Muscle of arm (tissue), 14 donors: ENCODE measurements around the gene FEZ2. TPM values are rescaled to one million over a fixed set of nuclear protein-coding genes. Genes with fewer than 3 reads are reported as not detected.
"Not testable (repeated sequence)": the region's sequence is repeated elsewhere in the genome, so short reads cannot be mapped to it uniquely, and the experiment has no call there.

Experiments used
- DNase-seq: peaks from one replicate; pipeline ENCODE4 v3.0.0-alpha.2; 2013
- long read RNA-seq, 11 donors: transcript quantifications; one replicate each; lab custom pipeline, GENCODE V29; 2026
- polyA plus RNA-seq, 12 donors: library from polyadenylated mRNA; unstranded; fragments of 120-200 nt; gene quantifications; one replicate each; pipeline ENCODE4 v1.2.1, GENCODE V29; 2013; ENCODE audit not compliant: insufficient read length in 12 of 12

The FEZ2 gene, protein sequence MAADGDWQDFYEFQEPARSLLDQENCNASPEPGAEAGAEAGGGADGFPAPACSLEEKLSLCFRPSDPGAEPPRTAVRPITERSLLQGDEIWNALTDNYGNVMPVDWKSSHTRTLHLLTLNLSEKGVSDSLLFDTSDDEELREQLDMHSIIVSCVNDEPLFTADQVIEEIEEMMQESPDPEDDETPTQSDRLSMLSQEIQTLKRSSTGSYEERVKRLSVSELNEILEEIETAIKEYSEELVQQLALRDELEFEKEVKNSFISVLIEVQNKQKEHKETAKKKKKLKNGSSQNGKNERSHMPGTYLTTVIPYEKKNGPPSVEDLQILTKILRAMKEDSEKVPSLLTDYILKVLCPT
- polyA plus RNA-seq: 100 to 1,000 TPM in 7 of 12 donors, 10 to 100 TPM in 4, not detected in 1; 76.7 to 130 (median 104) TPM
- long read RNA-seq, donor 1, full-length matches to known transcripts: 13 of 41 reads
- long read RNA-seq, donor 1, partial matches to known transcripts: 28 of 41 reads
- long read RNA-seq, donor 1, other reads (novel, unspliced or antisense): 0 of 41 reads
- long read RNA-seq, donor 2, full-length matches to known transcripts: 29 of 94 reads
- long read RNA-seq, donor 2, partial matches to known transcripts: 65 of 94 reads
- long read RNA-seq, donor 2, other reads (novel, unspliced or antisense): 0 of 94 reads
- long read RNA-seq, donor 3, full-length matches to known transcripts: 15 of 44 reads
- long read RNA-seq, donor 3, partial matches to known transcripts: 29 of 44 reads
- long read RNA-seq, donor 3, other reads (novel, unspliced or antisense): 0 of 44 reads
- long read RNA-seq, donor 4, full-length matches to known transcripts: 7 of 7 reads
- long read RNA-seq, donor 4, partial matches to known transcripts: 0 of 7 reads
- long read RNA-seq, donor 4, other reads (novel, unspliced or antisense): 0 of 7 reads
- long read RNA-seq, donor 5, full-length matches to known transcripts: 35 of 59 reads
- long read RNA-seq, donor 5, partial matches to known transcripts: 24 of 59 reads
- long read RNA-seq, donor 5, other reads (novel, unspliced or antisense): 0 of 59 reads
- long read RNA-seq, donor 6, partial matches to known transcripts: 7 of 9 reads
- long read RNA-seq, donor 6, other reads (novel, unspliced or antisense): 0 of 9 reads
- long read RNA-seq, donor 7, full-length matches to known transcripts: 13 of 29 reads
- long read RNA-seq, donor 7, partial matches to known transcripts: 16 of 29 reads
- long read RNA-seq, donor 7, other reads (novel, unspliced or antisense): 0 of 29 reads
- long read RNA-seq, donor 8, transcript FEZ2-204 (8 exons, 1,931 nt): major isoform, 21 of 49 reads
- long read RNA-seq, donor 8, partial matches to known transcripts: 22 of 49 reads
- long read RNA-seq, donor 8, other reads (novel, unspliced or antisense): 0 of 49 reads
- long read RNA-seq, donor 9, full-length matches to known transcripts: 22 of 31 reads
- long read RNA-seq, donor 9, partial matches to known transcripts: 9 of 31 reads
- long read RNA-seq, donor 9, other reads (novel, unspliced or antisense): 0 of 31 reads
- long read RNA-seq, donor 10, transcript FEZ2-204 (8 exons, 1,931 nt): major isoform, 16 of 40 reads
- long read RNA-seq, donor 10, partial matches to known transcripts: 20 of 40 reads
- long read RNA-seq, donor 10, other reads (novel, unspliced or antisense): 0 of 40 reads
- long read RNA-seq, donor 11, transcript FEZ2-210 (7 exons, 1,869 nt): minor isoform, 6 of 44 reads
- long read RNA-seq, donor 11, transcript FEZ2-204 (8 exons, 1,931 nt): major isoform, 12 of 44 reads
- long read RNA-seq, donor 11, partial matches to known transcripts: 23 of 44 reads
- long read RNA-seq, donor 11, other reads (novel, unspliced or antisense): 0 of 44 reads

DNA sequence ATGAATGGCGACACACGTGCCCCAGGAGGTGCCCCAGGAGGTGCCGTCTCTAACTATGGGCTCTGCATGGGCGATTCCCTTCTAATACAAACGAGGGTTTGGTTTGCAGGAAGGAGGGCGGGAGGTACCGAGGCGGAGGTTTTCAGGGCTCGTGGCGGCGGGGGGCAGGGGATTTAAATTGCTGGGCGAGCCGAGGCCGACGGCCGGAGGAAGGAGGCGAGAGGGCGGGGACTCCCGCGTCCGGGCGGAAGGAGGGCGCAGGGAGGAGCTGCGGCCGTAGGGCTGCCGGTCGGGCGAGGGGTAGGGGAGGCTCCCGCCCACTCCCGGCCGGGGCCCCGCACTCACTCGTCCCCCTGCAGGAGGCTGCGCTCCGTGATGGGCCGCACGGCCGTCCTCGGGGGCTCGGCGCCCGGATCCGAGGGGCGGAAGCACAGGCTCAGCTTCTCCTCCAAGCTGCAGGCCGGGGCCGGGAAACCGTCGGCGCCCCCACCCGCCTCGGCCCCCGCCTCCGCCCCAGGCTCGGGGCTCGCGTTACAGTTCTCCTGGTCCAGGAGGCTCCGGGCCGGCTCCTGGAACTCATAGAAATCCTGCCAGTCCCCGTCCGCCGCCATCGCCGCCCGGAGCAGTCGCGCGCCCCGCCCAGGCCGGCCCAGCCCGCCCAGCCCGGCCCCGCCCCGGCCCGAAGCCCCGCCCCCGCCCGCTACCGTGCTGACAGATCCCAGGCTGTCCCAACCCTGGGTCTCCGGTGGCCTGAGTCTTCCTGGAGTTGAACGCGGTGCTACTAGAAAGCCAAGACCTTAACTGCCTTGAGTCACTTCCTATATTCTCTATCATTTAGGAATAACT lies at the start of gene FEZ2:
FEZ2 (minus strand) TSS at position 637 of the 846 bp plus-strand sequence; CDS start at position 611, 26 bp downstream.
- peak; percentile 74 for DNase-seq

DNA sequence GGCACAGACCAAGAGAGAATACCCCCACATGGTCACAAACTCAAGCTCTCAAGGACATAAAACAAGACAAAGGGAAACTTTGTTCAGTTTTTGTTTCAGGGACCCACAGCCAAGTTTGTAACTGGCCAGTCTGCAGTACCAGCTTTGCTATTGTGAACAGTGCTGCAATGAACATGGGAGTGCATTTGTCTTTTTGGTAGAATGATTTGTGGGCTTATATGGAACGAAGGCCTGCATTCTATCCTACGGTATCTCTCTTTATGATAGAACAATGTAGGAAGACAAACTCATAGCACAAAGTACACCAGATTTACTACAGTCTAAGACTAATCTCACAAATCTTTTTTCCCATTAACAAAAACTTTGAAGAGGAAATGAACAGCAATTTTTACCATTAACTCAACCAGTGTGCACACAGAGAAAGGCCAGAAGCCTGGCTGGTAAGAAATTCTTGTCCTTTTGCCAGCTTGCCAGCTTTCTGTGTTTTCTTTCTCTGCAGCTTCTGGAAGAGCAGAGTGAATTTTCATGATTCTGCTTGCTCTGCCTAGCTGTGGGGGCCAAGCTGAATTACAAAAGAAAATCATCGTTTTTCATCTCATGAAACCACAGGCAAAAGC lies 37.1 kb upstream of the FEZ2 start:
- DNase-seq: no peak

DNA sequence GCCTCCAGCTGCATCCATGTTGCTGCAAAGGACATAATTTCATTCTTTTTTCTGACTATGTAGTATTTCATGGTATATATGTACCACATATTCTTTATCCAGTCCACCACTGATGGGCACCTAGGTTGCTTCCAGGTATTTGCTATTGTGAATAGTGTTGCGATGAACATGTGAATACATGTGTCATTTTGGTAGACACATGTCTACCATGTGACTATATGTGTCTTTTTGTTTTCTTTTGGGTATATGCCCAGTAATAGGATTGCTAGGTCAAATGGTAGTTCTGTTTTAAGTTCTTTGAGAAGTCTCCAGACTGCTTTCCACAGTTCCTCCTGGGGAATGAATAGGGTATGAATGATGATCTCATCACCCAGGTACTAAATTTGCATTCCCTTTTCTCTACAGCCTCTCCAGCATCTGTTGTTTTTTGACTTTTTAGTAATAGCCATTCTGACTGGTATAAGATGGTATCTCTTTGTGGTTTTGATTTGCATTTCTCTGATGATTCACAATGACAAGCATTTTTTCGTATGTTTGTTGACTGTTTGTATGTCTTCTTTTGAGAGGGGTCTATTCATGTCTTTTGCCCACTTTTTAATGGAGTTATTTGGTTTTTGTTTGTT lies 35.6 kb upstream of the FEZ2 start:
- no peak for DNase-seq

DNA sequence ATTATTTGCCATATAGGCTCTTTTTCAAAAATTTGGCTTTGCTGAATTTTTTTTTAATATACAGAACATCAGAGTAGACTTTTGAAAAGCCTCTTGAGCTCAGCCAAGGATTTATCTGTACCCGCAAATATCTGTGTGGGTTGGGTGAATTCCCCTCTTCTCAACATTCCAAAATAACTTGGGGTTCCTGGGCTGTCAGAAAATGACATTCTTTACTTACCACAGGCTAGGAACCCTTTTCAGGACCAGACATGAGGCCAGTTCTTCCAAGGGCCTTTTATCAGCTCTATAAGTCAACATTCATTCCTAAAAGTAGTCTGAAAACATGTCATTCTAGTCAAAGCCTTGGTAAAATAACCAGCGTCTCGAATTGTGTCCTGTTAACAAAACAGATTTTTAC lies 28.8 kb upstream of the FEZ2 start:
- DNase-seq: no peak

DNA sequence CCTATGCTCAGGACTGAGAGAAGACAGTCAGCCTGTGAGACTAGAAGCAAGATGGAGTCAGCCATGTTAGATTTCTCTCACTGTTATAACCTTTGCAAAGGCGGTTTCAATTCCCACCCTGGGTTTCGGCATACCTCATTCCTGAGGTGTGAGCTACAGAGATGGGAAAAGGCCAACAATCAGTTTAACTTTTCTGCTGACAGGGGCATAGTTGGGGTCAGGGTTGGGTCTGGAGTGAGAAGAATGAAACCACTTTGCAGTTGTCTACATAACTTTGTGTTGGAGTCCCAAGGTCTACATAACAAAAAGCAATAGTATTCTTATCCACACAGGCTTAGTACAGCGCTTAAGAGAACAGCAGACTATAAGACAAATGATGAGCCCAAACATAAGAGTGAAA lies 28.1 kb upstream of the FEZ2 start:
- DNase-seq: no peak

DNA sequence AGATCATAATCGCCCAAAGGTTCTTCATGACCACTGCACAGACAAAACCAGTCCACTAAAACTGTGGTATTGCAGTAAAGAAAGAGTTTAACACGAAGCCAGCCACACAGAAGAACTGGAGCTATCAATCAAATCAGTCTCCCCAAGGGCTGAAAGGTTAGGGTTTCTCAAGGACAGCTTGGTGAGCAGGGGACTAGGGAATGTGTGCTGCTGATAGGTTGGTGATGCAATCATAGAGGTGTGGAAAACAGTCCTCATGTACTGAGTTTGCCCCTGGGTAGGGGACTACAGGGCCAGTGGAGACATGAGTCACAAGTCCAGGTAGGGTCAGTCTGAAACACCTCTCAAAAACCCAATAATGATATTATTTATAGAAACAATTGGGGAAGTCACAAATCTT lies 27.3 kb upstream of the FEZ2 start:
- no peak for DNase-seq

DNA sequence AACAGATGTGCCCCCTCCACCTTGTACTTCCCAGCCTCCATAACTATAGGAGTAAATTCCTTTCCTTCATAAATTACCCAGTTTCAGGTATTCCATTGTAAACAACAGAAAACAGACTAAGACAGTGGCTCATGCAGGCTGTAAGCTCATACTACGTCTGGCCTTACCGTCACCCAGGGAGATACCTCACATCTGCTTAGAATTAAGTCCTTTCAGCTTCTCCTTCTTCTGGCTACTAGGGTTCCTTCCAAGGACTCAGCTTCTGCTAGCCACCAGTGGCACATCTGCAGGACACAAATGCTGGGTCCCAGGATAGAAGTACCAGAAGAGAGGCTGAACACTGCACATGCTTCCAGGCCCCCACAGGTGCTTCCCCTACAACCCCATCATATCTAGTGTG lies 22.4 kb upstream of the FEZ2 start:
- no peak for DNase-seq

DNA sequence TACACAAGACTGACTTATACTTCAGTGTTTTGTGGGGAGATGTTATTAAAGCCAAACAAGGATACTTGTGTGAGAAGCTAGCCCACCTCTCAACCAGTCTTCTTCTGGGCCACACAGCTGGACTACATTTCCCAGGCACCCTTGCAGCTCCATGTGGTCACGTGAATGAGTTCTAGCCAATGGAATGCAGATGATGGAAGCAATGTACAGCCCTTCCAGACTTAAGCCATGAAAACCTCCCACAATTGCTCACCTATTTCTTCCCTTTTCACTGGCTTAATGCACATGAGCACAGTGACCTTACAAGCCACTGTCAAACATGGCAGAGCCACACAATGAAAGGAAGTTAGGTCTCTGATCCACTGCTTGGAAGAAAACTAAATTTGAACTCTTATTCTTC lies 20.4 kb upstream of the FEZ2 start:
- DNase-seq: peak; percentile 15

DNA sequence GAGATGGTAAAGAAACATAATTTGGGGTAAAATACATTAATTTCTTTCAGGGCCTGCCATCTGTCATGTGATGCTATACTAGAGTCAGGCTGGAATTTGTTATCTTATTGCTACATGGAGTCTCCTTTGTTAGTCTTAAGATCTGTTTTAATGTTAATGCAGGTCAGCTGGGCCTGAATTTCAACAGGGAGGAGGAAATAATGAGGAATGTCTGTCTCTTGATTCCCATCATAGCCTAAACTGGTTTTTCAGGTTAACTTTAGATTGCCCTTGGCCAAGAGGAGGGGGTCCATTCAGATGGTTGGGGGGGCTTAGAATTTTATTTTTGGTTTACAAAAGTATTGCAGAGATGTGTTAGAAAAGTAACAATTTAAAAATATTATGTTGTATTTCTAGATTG lies 19.0 kb upstream of the FEZ2 start:
- DNase-seq: no peak

DNA sequence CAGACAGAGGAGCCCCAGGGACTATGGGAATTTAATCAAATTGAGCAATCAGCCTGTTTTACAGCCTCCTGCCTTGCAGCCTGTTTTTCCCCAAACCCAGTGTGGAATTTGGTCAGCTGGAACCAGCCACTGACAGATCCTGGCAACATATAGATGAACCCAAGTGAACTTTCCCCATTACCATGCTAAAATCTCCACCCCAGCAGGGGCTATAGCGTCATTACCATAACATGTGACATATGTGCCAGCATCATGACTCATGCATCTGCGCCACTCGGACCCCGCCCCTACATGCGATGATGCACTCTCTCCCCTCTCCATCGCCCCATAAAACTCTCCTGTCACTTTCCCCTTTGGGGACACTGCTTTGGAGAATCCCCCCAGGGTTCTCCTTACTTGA lies 17.3 kb upstream of the FEZ2 start:
- peak; percentile 7 for DNase-seq

DNA sequence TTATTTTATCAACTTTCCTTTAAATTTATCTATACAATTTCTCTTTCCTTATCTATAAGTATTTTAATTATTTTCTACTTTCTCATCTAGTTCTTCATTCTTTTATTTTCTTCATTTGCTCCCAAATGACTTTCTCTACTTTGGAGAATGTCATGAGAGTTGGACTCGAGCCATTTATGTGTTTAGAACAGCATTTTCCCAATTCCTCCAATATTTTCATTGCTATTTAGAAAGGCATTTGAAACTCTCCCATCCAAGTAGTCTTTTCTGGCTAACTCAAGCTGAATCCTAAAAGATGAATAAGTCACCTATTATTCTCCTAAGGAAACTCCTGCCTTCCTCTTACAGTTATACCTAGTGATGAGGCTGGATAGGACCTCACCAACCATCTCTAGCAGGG lies 15.8 kb upstream of the FEZ2 start:
- no peak for DNase-seq

DNA sequence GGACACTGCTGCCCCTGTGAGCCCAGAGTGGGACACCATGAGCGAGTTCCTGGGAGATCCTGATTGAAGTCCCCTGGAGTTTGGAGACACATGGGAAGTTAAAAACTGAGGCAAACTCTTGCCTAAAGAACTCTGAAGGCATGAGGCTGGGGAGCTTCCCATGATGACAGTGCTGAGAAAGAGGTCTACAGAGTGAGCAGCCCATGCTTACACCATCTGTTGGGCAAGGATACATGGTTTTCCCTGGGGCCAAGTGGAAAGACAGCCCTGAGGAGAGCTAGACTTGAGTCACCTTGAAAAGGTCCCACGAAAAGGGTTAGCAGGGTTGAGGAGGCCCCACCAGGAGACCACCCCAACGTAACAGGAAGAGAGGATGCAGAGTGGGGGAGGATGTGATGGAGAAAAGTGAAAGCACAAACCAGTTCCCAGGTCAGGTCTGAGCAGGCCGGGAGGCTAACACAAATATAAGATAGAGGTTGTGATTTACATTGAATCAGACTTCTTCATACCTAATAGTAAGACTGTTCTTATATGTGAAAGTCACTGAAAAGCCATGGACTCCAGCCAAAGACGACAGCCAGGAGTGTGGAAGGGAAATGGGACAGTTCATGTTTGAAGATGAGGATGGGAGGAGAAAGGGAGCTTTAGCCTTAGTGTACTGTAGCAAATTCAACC lies 13.5 kb upstream of the FEZ2 start:
- DNase-seq: no peak

DNA sequence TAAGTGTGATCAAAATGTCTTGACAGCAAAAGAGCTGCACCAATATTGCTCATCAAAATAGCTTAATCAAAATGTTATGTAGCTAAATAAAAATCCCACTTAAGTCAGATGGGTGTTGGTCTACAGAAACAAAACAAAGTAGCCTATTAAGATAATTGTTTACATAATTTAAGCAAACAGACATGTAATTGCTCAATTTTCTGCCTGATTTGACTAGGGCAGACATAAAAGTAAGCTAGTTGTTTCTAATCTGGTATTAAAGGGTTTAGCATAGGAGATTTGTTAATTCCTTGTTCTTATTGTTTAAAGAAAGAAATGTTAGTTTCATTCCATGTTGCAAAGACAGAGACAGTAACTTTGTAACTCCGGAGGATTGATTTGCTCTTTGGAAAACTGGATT lies 11.5 kb upstream of the FEZ2 start:
- no peak for DNase-seq

DNA sequence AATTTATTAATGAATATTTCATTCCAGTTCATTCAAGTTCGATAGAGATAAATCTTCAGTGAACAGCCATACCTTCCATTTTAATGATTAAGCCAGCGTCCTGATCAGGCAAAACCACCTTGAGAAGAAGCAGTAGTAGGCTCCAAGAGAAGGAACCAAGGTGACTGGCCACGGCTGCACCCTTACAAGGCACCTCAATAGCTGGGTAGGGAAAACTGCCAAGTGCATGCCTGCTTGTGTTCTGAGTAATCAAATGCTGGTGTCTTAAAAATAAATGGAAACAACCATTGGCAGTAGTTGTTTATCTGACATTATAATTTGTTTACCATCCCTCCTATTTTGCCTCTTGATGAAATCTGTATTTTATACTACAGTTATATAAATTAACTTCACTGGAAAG lies 10.0 kb upstream of the FEZ2 start:
- DNase-seq: no peak

DNA sequence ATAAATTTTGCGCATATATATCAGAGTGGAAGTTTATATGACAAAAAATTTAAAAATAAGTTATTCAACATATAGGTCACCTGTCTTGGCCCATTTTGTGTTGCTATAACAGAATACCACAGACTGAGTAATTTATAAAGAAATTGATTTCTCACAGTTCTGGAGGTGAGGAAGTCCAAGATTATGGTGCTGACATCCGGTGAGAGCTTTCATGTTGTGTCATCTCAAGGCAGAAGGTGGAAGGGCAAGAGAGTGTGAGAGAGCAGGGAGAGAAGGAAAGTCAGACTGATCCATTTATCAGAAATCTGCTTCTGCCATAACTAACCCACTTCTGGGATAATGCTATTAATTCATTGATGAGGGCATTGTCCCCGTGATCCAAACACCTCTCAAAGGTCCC lies 9.0 kb upstream of the FEZ2 start:
- no peak for DNase-seq

DNA sequence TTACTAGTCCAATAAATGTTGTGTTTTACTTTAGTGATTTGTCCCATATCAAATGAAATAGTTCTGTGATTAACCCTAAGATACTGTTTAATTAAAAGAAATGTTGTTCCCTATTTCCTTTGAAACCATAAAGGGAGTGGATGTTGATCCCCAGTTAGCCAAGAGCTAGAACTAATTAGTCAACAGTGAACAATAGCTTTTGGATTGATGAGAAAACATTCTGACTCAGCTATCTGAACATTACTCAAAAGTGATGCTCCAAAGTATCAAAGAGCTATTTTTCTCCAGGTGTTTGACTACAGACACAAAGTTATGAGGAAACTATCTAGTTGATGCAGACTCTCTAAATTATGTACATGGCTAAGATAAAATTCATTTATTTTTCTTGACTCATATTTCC lies 7.3 kb upstream of the FEZ2 start:
- DNase-seq: no peak

DNA sequence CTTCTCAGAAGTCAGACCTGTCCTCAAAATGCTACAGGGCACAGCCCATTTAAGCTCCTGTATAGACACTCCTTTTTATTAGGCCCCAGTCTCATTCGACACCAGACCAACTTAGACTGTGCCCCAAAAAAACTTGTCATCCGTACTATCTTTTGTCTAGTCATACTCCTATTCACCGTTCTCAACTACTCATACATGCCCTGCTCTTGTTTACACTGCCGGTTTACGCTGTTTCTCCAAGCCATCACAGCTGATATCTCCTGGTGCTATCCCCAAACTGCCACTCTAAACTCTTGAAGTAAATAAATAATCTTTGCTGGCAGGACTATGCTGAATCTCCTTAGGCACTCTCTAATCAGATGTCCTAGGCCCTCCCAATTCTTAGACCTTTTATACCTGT lies 5.7 kb upstream of the FEZ2 start:
- DNase-seq: not testable (repeated sequence)

DNA sequence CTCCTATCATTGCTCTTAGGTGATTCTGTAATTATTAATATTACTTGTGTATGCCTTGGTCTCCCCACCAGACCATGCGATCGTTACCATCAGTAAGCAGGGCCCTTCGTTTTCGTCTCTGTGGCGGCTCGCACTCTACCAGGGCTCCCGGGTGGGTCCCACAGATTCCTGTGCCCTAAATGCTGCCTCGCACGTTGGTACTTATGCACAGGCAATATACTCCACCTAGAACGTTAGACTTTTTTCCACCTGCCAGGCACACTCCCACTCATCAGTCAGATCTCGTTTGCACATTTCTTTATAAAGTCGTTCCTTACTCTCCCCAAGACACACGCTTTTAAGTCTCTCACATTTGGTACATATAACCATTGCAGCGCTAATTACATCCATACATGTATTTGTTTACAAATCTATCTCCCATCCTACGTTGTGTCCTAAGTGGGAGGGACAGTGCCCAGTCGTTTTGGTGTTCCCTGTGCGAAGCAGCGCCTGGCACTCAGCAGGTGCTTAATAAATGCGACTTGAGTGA lies 901 bp downstream of the FEZ2 start:
- DNase-seq: no peak
